CD4-positive, alpha-beta T cell treated with Interleukin-4 for 1 hour (primary cell): Measurements from ENCODE around the gene AK2.
"Not testable (repeated sequence)": the region's sequence is repeated elsewhere in the genome, so short reads cannot be mapped to it uniquely, and the experiment has no call there.

Experiments
- DNase-seq, 2 donors: peaks; one replicate each; pipeline ENCODE4 v3.0.0-alpha.2; 2020 to 2022

AK2 gene

DNA sequence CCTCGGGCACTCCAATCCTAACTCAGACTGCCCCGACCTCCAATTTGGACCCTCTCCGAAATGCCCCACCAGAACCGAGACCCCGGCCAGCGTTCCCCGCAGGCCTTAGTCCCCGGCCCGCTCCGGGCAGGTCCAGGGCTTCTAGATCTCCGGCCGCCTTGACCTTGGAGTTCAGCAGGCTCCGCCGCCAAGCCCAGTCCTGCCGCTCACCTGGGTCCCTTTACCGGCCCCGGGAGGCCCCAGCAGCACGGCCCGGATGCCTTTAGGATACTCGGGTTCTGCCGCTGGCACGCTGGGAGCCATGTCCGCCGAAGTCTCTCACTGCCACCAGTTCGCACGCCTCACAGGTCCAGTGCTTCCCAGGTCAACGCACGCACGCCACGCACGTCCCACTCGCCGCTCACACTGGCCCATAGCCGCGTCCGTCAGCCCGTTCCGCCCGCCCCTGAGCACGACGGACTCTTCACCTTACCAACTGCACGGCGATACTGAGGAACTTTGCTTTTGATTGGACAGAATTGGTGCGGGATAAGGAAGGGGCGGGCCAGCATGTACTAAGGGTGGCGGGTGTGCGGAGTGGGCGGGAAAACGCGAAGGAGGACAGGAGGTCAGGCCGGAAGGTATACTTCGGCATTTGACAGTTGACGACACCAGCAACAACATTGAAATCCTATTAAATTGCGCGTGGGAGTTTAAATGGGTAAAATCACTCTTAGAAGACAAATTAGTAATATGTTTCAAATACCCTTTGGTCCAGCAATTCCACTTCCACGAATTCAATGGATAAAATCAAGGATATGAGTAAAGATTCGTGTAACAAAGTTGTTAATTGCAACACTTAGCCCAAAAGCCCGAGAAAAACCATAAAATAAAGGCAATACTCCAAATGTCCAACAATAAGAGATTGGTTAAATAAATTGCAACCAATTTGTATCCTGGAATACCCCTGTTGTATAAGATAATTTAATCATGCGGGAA is at the start of gene AK2:
Gene AK2 (minus strand): TSS at position 358 of the 978 bp plus-strand sequence. CDS start 55 bp downstream, at position 303.
- peak; percentile 94 to 95 for DNase-seq

DNA sequence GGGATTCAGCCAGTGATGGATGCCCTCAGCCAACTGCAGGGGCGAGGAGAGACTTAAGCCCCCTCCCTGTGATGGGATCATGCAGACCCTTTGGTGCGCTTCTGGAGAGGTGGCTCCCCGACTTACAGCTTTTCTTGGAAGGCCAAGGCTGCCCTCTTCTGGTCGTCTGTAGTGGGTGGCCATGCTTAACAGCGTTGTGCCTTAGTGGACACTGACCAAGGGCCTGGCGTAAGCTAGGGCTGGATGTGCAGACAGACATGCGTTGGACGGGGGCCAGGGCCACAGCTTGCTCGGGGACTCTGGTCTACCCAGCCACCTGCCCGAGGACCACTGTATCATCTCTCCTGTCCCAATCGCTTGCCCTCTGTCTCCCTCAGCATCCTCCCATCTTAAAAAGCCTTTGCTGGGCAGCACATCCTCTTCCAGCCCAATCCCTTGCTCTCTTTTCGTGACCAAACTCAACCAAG is 49.7 kb upstream of the AK2 start:
- DNase-seq, result peak; percentile 45 to 49

DNA sequence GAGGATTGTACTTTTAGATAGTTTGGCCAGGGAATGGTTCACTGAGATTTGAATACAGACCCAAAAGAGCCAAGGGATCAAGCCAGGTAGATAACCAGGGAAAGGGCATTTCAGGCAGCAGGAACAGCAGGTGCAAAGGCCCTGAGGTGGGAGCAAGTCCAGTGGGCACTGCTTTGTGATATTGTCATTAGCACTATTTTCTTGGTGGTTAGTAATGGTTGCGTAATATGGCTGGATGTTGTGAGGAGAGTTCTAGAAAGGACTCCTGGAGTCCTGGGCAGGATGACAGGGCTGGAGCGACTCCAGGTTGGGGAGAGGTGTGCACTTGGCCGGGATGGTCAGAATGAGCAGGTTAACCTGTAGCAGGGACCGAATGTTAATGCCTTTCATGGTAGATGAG is 48.6 kb upstream of the AK2 start:
- DNase-seq, result no peak

DNA sequence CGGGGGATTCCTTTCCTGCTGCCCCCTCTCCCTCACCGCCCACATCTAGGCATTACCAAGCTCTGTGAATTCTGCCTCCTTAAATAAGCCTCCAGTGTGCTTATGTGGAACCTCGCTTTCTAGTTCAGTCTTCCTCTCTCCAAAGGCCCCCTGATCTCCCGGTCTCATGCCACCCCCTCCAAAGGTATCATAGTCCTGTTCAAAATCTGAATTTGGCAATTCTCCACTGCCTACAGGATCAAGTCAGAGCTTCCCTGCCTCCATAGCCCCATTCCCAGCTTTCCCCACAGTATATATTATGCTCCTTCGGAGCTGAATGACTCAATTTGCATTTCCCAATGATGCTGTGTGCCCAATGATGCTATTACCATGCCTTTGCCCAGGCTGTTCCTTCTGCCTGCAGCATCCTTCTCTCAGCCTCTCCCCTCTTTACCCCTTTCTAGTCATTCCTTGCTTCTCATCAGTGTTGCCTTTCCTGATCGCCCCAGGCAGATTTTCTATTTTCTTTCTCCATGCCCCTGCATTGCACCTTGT is 46.0 kb upstream of the AK2 start:
- no peak for DNase-seq

DNA sequence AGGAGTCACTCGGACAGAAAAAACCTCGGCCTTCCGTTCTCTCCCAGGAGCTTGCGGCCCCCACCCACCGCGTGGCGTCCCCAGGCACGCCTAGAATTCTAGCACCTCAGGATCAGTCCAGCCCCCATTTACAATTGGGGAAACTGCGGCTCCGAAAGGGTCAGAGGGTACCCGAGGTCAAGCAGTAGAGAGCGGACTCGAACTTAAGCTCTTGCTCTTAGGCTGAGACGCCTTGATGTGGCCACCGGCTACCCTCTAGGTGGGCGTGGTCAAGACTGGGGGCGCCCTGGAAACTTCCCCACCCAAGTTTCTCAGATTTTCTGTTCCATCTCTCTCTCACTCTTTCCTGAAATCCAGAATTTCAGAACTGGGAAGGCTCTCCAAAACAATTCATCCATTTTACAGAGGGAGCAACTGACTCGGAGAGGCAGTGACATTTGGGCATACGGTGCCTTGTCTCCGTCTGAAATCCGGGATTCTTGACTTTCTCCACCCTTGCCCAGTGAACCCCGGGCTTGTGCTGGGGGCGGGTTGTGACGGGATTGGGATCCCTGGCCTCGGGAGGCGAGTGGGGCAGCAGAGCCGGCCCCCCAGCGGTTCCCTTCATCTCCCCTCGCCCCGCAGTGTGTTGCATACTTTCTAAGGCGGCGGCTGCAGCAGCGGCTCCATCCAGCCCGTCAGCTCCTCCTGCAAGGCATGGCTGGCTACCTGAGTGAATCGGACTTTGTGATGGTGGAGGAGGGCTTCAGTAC is 45.0 kb upstream of the AK2 start:
- peak in 1 of 2 donors; percentile 27 for DNase-seq

DNA sequence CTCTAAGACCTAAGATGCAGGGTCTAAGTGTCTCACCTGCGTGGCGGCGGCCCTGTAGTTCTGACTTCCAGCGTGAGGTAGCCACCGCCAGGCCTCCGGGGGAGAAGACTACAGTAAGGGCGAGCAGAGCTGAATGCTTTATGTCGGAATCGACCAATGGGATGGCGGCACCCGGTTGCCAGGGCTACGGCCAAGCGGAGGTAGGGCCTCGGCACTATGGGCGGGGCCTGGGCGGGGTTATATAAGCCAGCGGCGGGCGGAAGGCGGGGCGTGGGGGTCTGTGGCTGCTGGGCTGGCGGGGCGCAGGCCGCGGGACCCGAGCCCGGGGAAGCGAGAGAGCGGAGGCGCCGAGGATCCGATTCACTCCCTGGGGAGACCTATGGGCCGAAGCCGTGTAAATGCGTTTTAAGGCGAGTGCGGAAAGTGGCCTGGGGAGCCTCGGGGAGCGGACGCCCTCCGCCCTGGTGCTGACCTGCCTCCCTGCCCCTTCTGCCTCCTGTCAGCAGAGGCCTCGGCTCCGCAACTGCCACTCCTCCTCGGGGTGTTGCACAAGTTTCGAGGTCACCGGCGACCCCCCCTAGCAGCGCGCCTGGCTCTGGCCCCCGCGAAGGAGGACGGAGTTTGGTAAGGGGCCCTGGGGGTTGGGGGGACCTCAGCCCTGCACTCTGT is 44.3 kb upstream of the AK2 start, which contains the start of gene AZIN2:
Gene AZIN2 (plus strand): TSS at position 269 of the 669 bp plus-strand sequence. CDS start 1,097 bp downstream, outside the sequence.
- peak; percentile 97 for DNase-seq

DNA sequence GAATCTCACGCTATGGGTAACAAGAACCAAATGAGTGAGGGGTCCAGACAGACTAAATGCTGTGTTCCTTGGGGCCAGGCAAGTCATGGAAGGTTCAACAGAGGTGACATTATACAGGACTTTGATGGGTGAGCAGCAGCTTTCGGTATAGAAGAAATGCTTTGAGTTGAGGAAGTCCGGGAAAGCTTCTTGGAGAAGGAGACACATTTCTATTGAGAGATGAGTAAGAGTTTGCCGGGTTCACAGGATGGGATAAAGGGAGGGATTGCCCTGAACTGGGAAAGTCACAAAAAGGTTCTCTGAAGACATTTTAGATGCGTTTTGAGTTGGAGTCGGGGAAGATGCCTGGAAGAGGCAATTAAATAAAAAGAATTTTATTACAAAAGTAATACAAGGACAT is 43.7 kb upstream of the AK2 start:
- DNase-seq, result no peak

DNA sequence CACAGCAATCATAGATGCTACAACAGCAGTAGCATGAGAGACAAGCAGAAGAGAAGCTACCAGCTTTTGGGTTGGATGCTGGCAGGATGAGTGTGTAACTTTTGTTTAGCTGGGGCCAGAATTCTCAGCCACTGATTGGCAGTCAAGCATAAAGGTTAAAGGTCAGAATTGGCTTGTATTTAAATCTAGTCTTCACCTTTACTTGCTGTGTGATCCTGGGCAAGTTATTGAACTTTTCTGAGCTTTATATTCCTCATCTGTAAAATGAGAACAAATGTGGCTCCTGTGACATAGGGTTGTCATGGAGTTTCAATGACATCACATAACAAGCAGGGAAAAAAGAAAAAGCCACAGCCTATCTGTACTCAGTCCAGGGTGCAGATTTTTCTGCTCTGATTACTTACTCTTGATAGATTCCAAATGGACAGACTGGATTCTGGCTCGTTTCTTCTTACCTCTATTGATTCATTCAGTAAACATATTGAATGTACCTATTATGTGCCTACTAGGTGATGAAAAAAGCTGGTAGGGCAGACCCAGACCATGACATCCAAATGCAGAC is 41.4 kb upstream of the AK2 start:
- DNase-seq, result no peak

DNA sequence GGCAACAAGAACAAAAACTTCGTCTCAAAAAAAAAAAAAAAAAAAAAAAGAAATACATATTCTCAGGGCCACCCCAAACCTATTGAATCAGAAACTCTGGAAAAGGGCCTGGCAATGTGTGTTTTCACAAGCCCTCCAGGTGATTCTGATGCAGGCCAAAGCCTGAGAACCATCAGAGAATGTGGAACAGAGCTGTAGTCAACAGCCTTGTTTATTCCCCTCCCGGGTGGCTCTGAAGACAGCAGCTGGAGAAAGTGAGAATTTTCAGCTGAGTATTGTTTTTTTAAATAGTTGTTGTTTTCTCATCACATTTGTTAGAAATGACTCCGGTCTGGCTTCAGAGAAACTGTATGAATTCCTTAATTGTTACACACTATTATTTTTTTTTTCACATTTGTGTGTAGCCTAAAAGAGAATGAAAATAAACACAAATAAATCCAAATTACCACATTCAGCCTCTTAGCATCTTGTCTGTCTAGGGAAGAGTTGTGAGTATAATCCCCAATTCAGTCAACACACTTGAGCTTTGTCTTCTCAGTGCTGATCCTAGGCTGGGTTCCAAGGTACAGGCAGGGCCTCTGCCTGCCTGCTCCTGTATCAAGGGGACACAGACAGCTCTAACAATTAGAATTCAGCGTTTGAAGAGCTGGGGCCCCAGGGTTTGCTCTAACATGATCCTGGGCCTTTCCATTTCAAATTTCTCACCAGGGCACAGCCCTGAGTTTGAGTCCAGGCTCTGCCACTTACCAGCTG is 37.7 kb upstream of the AK2 start:
- no peak for DNase-seq

DNA sequence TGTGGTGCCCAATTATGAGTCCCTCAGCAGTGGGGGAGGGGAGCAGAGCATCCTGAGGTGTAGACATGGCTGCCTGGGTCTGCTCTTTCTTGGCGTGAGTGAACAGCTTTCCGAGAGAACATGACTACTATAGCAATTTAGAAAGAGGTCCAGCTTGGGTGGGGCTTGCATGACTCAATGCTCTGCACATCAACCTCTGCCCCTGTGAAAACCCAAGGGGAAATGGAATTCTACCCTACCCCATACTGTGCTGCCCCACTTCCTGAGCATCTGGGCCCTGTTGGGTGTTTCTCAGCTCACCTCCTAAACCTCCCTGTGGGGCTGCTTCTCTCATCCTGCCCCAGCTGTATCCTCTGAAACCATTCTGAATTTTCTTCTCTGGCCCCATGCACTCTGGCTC is 36.0 kb upstream of the AK2 start:
- no peak for DNase-seq

DNA sequence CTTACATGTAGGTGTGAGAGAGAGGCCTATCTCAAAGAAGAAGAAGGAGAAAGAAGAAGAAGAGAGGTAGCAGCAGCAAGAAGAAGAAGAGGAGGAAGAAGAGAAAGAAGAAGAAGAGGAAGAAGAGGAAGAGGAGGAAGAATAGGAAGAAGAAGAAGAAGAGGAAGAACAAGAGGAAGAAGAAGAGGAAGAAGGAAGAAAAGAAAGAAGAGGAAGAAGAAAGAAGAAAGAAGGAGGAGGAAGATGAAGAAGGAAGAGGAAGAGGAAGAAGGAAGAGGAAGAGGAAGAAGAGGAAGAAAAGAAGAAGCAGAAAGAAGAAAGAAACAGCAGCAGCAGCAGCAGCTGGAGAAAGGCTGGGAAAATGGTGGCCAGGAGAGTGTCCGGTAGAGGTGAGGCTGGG is 33.9 kb upstream of the AK2 start:
- no peak for DNase-seq

DNA sequence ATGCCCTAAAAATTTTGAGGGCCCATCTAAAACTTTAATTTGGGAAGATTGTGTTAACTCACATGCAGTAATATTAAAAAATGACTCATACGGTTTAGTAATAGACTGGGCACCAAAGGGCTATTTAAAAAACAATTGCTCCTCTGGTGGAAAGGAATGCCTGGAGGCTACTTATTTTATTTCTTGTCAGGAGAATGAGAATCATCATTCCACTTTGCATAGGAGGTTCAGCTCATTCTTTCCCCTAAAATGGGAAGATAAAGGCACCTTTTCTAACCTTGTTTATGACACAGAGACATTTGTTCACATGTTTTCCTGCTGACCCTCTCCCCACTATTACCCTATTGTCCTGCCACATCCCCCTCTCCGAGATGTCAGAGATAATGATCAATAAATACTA is 31.4 kb upstream of the AK2 start:
- not testable (repeated sequence) for DNase-seq

DNA sequence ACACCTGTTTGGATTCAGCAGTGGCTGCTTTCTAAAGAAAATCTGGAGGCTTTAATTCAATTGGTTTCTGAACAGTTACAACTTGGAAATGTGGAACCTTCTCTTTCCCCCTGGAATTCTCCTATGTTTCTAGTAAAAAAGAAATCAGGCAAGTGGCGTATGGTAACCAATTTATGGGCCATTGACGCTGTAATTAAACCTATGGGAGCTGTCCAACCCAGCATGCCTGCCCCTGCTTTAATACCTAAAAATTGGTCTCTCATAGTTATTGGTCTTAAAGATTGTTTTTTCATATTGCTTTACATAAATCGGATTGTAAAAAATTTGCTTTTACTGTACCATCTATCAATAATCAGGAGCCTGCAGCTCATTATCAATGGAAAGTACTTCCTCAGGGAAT is 29.8 kb upstream of the AK2 start:
- not testable (repeated sequence) for DNase-seq

DNA sequence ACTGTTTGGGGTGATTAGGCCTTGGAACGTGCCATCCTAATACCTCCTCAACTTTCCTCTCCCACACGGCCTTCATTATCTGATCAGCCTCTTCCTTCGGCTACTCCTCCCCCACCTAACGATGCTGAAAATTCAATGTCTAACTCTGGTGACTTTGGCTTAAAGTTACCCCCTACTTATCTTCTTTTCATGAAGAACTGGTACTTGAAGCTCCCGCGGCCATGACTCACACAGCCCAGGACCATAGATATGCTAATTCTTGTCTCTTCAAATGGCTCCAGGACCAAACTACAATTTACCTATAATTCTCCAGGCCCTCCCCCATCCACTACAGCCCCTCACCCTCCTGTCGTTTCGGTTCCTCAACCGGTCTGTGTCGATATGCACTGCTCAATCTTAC is 28.6 kb upstream of the AK2 start:
- no peak for DNase-seq

DNA sequence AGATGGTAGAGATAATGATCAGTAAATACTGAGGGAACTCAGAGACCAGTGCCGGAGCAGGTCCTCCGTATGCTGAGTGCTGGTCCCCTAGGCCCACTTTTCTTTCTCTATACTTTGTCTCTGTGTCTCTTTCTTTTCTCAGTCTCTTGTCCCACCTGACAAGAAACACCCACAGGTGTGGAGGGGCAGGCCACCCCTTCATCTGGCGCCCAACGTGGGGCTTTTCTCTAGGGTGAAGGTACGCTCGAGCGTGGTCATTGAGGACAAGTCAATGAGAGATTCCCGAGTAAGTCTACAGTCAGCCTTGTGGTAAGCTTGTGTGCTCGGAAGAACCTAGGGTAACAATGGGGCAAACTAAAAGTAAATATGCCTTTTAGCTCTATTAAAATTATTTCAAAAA is 27.6 kb upstream of the AK2 start:
- not testable (repeated sequence) for DNase-seq

DNA sequence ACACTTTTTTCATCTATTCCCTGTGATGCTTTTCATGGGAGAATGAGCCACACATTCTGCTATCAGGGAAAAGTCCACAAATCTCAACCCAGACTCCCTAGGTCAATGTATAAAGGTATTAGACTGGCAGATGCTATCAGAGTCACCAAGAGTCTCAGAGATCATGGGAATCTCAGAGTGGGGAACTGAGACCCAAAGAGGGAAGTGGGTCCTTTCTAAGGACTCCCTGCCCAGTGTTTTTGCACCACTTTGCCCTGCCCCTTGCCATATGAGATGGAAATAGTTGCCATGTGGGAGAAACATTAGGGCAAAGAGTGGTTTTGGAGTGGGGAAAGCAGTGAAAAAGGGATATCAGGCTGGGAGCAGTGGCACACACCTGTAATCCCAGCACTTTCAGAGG is 25.2 kb upstream of the AK2 start:
- no peak for DNase-seq

DNA sequence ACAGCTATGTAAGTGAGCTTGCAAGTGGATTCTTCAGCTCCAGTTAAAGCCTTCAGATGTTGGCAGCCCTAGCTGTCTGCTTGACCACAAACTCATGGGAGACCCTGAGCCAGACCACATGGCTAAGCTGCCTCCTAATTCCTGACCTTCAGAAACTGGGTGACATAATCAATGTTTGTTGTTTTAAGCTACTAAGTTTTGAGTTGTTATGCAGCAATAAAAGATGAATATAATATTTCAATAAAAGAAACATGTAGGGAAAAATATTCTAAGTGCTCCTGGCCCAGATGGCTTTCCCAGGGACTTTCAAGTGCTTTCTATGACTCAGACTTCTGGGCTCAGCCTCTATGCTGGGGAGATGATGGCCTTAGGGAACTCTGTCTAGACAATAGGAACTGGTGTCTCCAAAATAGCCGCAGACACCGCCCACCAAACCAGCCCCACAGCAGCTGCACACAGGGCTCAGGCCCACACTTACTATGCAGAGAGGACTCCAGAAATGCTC is 23.9 kb upstream of the AK2 start:
- DNase-seq, result no peak

DNA sequence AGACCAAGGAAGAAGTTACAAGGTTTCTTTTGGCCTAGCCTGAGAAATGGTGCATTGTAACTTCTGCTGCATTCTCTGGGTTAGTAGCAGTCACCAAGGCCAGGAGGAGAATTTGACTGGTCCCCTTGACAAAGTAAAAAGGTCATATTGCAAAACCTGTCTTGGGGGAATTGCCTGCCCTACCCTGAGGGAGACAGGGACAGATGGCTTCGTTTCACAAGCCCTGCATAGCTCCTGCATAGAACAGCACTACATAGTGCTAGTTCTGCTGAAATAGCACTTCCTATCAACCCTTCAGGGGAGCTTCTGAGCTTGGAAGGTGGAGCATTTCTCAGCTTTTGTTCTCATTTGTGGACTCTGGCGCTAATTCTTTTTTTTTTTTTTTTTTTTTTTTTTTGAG is 20.4 kb upstream of the AK2 start:
- DNase-seq, result no peak

DNA sequence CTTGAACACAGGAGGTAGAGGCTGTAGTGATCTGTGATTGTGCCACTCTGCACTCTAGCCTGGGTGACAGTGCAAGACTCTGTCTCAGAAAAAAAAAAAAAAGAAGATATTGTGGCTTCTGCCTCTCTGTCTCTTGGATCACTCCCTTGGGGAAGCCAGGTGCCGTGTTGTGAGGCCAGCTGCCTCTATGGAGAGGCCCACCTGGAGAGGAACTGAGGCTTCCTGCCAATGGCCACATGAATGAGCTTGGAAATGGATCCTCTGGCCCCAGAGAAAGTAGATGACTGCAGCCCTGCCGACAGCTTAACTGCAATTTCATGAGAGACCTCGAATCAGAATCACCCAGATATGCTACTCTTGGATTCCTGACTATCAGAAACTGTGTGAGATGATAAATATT is 19.7 kb upstream of the AK2 start:
- DNase-seq, result no peak

DNA sequence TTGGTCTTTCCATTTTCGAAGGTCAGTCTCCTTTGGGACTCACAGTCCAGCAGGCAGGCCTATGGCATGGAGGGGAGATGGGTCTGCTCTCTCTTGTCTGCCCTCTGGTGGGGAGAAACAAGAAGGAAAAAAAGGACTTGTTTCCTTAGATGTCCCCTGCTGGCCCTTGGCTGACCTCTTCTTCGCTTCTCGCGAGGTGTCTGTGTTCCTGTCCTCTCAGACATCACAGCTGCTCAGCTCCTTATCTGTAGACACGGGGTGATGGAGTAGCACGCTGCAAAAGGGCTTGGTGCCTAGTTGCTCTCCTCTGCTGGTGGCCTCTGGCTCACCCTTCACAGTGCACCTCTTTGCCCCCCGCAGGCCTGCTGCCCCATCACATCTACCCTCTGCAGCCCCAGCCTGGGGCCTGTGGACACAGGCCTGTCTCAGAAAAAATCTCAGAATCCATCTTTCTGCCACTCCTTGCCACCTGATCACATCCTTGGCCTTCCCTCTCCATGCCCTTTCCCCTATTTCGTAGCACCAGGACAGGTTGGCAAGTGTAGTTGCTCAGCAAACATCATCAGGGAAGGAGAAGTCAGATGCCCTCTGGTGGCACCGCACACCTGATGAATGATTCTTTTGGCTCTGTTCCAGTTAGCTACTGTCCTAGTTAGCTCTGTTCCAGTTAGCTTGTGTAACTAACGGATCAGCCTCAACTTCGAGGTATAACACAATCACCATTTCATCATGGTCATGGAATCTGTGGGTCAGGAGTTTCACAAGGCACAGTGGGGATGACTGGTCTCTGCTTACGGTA is 18.7 kb upstream of the AK2 start:
- DNase-seq, result peak; percentile 56 to 62
